ENCODE results near the gene THAP7.
"Not testable (repeated sequence)": the region's sequence is repeated elsewhere in the genome, so short reads cannot be mapped to it uniquely, and the experiment has no call there.

The THAP7 gene

GRCh38 chr22:20978419-20978818 lies 23.5 kb downstream of the THAP7 start:
- DNase-seq (ENCODE audit: low read depth), result no peak

GRCh38 chr22:20977516-20978170 lies 24.3 kb downstream of the THAP7 start:
- DNase-seq (ENCODE audit: low read depth), result no peak

- no peak for DNase-seq (ENCODE audit: low read depth)
These were observed 24.9 kb downstream of the THAP7 start for GRCh38 chr22:20977019-20977418.

GRCh38 chr22:20976291-20976877 lies 25.5 kb downstream of the THAP7 start:
- no peak for DNase-seq (ENCODE audit: low read depth)

GRCh38 chr22:20975541-20976290 lies 26.2 kb downstream of the THAP7 start:
- no peak for DNase-seq (ENCODE audit: low read depth)

- no peak for DNase-seq (ENCODE audit: low read depth)
These were observed 27.5 kb downstream of the THAP7 start for GRCh38 chr22:20974336-20974955.

GRCh38 chr22:20973634-20974286 lies 28.2 kb downstream of the THAP7 start:
- DNase-seq (ENCODE audit: low read depth), result no peak

GRCh38 chr22:20972933-20973577 lies 28.9 kb downstream of the THAP7 start:
- DNase-seq (ENCODE audit: low read depth), result no peak

GRCh38 chr22:20972014-20972694 lies 29.8 kb downstream of the THAP7 start:
- DNase-seq (ENCODE audit: low read depth), result not testable (repeated sequence)

GRCh38 chr22:20970939-20971657 lies 30.8 kb downstream of the THAP7 start:
- no peak for DNase-seq (ENCODE audit: low read depth)

- no peak for DNase-seq (ENCODE audit: low read depth)
These were observed 33.5 kb downstream of the THAP7 start for GRCh38 chr22:20968281-20968977.

GRCh38 chr22:20967697-20968211 lies 34.2 kb downstream of the THAP7 start:
- no peak for DNase-seq (ENCODE audit: low read depth)

GRCh38 chr22:20966883-20967696 lies 34.8 kb downstream of the THAP7 start, which contains the start of gene AIFM3:
TSS of gene AIFM3 (plus strand) at chr22:20967255. CDS start at chr22:20967945, 690 bp downstream.
- no peak for DNase-seq (ENCODE audit: low read depth)

GRCh38 chr22:20965888-20966855 lies 35.7 kb downstream of the THAP7 start:
- DNase-seq (ENCODE audit: low read depth), result no peak

GRCh38 chr22:20965104-20965887 lies 36.6 kb downstream of the THAP7 start:
- no peak for DNase-seq (ENCODE audit: low read depth)

GRCh38 chr22:20964799-20965103 lies 37.2 kb downstream of the THAP7 start:
- DNase-seq (ENCODE audit: low read depth), result no peak
